Upper lobe of left lung (tissue), 6 donors: ENCODE results near the gene PDIK1L. TPM values are rescaled to one million over a fixed set of nuclear protein-coding genes. Genes with fewer than 3 reads are reported as not detected.

Source experiments
- ATAC-seq, 2 donors: fragments of 200-7000 bp; cut with Tn5 transposase; one replicate each; pipeline ENCODE4 v1.9.1; 2022; ENCODE audit warnings: mild to moderate bottlenecking in 2 of 2, moderate library complexity in 2 of 2; ENCODE audit not compliant: low FRiP score in 2 of 2
- DNase-seq, 2 donors: peaks; one replicate each; pipeline ENCODE4 v3.0.0-alpha.2; 2019 to 2020
- H3K27ac ChIP-seq, 4 donors: fragments of 200-600 bp; sonication (generic); one replicate each; pipeline ENCODE4 v1.5.1; 2016 to 2019
- H3K27me3 ChIP-seq, 4 donors: fragments of 200-600 bp; sonication (generic); one replicate each; pipeline ENCODE4 v1.5.1; 2017 to 2019
- H3K36me3 ChIP-seq, 4 donors: fragments of 200-600 bp; sonication (generic); one replicate each; pipeline ENCODE4 v1.5.1; 2016 to 2019
- H3K4me1 ChIP-seq, 4 donors: fragments of 200-600 bp; sonication (generic); one replicate each; pipeline ENCODE4 v1.5.1; 2018 to 2019
- H3K4me3 ChIP-seq, 4 donors: fragments of 200-600 bp; sonication (generic); one replicate each; pipeline ENCODE4 v1.5.1; 2017 to 2019; ENCODE audit warnings: mild to moderate bottlenecking in 2 of 4, moderate library complexity in 1 of 4
- H3K9me3 ChIP-seq, 4 donors: fragments of 200-600 bp; sonication (generic); one replicate each; pipeline ENCODE4 v1.5.1; 2018 to 2019
- EP300 ChIP-seq, 4 donors: sonication (generic); formaldehyde crosslinking; IDR thresholded peaks; one replicate each; pipeline ENCODE4 v1.5.1; 2017; ENCODE audit warnings: antibody characterized with exemption in 4 of 4, control low read depth in 2 of 4
- POLR2A ChIP-seq, 4 donors: fragments of 450-650 bp; IDR thresholded peaks; one replicate each; pipeline ENCODE4 v1.5.1; 2016 to 2017; ENCODE audit warnings: antibody characterized with exemption in 4 of 4, mild to moderate bottlenecking in 2 of 4
- POLR2AphosphoS5 ChIP-seq, 2 donors: sonication (generic); formaldehyde crosslinking; IDR thresholded peaks; one replicate each; pipeline ENCODE4 v1.5.1; 2017; ENCODE audit warnings: antibody characterized with exemption in 2 of 2
- WGBS, 2 donors: methylation state at CpG; one replicate each; pipeline ENCODE4 v1.1.5; 2017 to 2018; 5-methylcytosine and 5-hydroxymethylcytosine counted together
- total RNA-seq, 6 donors: library from RNA; depleted of rRNA in 4 of 6; stranded (reverse); fragments of >200 nt in 4 of 6; gene quantifications; one replicate each; pipeline versions ENCODE4 v1.1.0 to v1.2.1, GENCODE V29; 2016 to 2021
- TF ChIP-seq, protein P1 (sequence below), 6 experiments: fragments of 450-650 bp in 4 of 6; fragments of 200-600 bp in 2 of 6; sonication (generic) in 2 of 6; IDR thresholded peaks; one replicate each; pipeline ENCODE4 v1.5.1; 2016 to 2019; ENCODE audit warnings: antibody characterized with exemption in 6 of 6
- donor health status: DM: no; HTN: no; CAD: no; lungs with moderate emphysema.
- donor health status: DM: no; HTN: yes; CAD: no; lungs with severe emphysema.

Gene PDIK1L
- total RNA-seq, 6 donors from 2014 or later = 1.7 to 12.0 (median 8.8) TPM

DNA sequence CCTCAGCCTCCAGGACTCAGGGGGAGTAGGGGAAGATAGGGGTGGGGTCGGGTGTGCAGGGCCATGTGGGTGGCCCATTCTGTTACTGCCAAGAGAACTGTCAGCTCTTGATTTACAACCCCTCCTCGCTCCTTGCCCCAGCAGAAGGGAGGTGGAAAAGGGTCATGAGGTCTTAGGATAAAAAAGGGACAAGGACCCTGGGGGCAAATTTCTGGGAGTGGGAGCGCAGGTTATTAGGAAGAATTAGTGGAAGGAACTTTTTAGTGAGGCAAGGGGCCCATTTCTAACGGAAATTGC, 48.1 kb downstream of the PDIK1L start:
- H3K9me3 ChIP-seq = no peaks in the 10 kb centered on the region
- DNase-seq (no peak), ATAC-seq (no peak)

DNA sequence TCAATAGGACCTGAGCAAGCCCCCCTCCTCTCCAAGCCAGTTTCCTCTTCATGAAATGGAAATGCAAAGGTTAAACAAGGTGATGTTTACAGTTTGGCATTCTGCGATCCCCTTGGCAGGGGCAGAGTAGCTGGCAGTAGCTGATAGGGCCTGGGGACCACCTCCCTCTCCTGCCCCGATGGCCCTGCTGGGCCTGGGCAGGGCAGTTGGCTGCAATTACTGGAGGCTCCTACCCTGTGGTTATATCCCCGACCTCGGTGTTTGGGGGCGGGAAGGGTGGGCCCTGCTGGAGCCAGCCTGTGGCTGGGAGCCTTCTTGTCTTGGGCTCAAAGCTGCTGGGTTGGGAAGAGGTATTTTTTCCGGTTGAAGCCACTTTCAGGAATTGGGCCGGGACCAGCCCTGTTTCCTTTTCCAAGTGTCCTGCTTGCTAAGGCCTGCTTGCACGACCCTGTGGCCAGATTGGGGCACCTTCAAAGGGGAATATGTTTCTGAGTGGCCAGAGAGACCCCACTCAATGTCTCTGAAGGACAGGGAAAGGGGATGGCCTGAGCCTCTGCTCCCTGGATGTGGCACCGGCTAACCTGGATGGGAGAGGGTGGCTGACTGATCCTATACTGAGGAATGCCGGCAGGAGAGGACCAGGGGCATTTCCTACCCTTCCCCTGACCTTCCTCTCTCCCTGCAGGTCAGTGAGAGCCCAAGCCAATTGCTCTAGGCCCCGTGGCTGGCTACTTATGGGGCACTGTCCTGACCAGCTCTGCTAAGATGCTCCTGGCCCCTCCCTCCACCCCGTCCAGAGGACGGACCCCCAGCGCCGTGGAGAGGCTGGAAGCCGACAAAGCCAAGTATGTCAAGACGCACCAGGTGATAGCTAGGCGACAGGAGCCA, 49.1 kb downstream of the PDIK1L start:
- Histone ChIP-seq H3K36me3 (no peaks in the 10 kb centered on the region), H3K27me3 (peaks cover 0 to 3% (median 0%) of the 10 kb centered on the region in 4 donors), H3K4me1 (peaks cover 22 to 39% (median 38%) of the 10 kb centered on the region in 4 donors), H3K9me3 (no peaks in the 10 kb centered on the region), H3K27ac (peak overlapping the region; percentile 36 to 83 (median 68)), H3K4me3 (peak overlapping the region; percentile 18 to 62 (median 52))
- 56 to 61% methylated on average over 5 to 18 of the region's 18 CpGs for WGBS, 2 donors
- TF ChIP-seq POLR2AphosphoS5 (IDR thresholded peaks at IDR 0.05) = peak in 1 of 2 donors; percentile 11
- TF ChIP-seq POLR2A (IDR thresholded peaks at IDR 0.05) = no peak
- TF ChIP-seq EP300 (IDR thresholded peaks at IDR 0.05) = no peak
- DNase-seq (no peak), ATAC-seq (no peak)

More for the DNA sequence above, 48.1 kb downstream of the PDIK1L start:
- TF ChIP-seq, protein P1, sequence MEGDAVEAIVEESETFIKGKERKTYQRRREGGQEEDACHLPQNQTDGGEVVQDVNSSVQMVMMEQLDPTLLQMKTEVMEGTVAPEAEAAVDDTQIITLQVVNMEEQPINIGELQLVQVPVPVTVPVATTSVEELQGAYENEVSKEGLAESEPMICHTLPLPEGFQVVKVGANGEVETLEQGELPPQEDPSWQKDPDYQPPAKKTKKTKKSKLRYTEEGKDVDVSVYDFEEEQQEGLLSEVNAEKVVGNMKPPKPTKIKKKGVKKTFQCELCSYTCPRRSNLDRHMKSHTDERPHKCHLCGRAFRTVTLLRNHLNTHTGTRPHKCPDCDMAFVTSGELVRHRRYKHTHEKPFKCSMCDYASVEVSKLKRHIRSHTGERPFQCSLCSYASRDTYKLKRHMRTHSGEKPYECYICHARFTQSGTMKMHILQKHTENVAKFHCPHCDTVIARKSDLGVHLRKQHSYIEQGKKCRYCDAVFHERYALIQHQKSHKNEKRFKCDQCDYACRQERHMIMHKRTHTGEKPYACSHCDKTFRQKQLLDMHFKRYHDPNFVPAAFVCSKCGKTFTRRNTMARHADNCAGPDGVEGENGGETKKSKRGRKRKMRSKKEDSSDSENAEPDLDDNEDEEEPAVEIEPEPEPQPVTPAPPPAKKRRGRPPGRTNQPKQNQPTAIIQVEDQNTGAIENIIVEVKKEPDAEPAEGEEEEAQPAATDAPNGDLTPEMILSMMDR (IDR thresholded peaks at IDR 0.05) = no peak
- TF ChIP-seq POLR2A (IDR thresholded peaks at IDR 0.05) = no peak
- no peak for TF ChIP-seq POLR2AphosphoS5 (IDR thresholded peaks at IDR 0.05)
- TF ChIP-seq EP300 (IDR thresholded peaks at IDR 0.05) = no peak
- Histone ChIP-seq H3K4me3 (peak overlapping the region; percentile 1 to 62 (median 52)), H3K27ac (peak overlapping the region; percentile 55 to 83 (median 70)), H3K27me3 (peaks cover 0 to 3% (median 0%) of the 10 kb centered on the region in 4 donors), H3K36me3 (no peaks in the 10 kb centered on the region), H3K4me1 (peaks cover 29 to 46% (median 40%) of the 10 kb centered on the region in 4 donors)
- WGBS, 2 donors = 51 to 52% methylated on average over 4 of the region's 4 CpGs

DNA sequence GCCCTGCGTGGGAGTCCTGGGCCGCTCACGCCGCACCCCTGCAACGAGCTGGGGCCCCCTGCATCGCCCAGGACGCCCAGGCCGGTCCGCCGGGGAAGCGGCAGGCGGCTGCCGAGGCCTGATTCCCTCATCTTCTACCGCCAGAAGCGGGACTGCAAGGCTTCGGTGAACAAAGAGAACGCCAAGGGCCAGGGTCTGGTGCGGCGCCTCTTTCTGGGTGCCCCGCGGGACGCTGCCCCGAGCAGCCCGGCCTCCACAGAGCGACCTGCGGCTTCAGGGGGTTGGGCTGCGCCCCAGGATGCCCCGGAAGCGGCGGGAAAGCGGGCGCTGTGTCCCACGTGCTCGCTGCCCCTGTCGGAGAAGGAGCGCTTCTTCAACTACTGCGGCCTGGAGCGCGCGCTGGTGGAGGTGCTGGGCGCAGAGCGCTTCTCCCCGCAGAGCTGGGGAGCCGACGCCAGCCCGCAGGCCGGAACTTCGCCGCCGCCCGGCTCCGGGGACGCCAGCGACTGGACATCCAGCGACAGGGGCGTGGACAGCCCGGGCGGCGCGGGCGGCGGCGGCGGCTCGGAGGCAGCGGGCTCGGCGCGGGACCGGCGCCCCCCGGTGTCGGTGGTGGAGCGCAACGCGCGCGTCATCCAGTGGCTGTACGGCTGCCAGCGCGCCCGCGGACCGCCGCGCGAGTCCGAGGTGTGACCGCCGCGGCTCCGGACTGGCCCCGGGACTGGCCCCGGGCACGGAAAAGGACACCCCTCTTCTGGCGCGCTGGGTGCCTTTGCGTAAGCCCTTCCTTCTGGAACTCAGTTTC, 50.0 kb downstream of the PDIK1L start:
- no peaks in the 10 kb centered on the region for H3K9me3 ChIP-seq
- WGBS, 2 donors = 0 to 2% methylated on average over 5 to 52 of the region's 98 CpGs
- peaks cover 22 to 39% (median 35%) of the 10 kb centered on the region in 4 donors for H3K4me1 ChIP-seq
- TF ChIP-seq, protein P1 (IDR thresholded peaks at IDR 0.05) = peak in 5 of 6 experiments; percentile 31 to 57 (median 48)
- TF ChIP-seq POLR2AphosphoS5 (IDR thresholded peaks at IDR 0.05) = no peak
- TF ChIP-seq POLR2A (IDR thresholded peaks at IDR 0.05) = no peak
- no peak for TF ChIP-seq EP300 (IDR thresholded peaks at IDR 0.05)
- H3K36me3 ChIP-seq = no peaks in the 10 kb centered on the region
- peaks cover 0 to 3% (median 0%) of the 10 kb centered on the region in 4 donors for H3K27me3 ChIP-seq
- peak overlapping the region; percentile 36 to 83 (median 68) for H3K27ac ChIP-seq
- ATAC-seq = peak in 1 of 2 donors; percentile 82
- H3K4me3 ChIP-seq = peak overlapping the region; percentile 18 to 62 (median 52)
- peak; percentile 51 to 94 for DNase-seq

GRCh38 chr1:26162220-26162709, 50.6 kb downstream of the PDIK1L start:
- DNase-seq (no peak), ATAC-seq (no peak)
- peak overlapping the region in 3 of 4 donors; percentile 45 to 62 (median 59) for H3K4me3 ChIP-seq
- H3K4me1 ChIP-seq = peaks cover 22 to 35% (median 34%) of the 10 kb centered on the region in 4 donors
- H3K27me3 ChIP-seq = peaks cover 0 to 3% (median 0%) of the 10 kb centered on the region in 4 donors
- H3K27ac ChIP-seq = peak overlapping the region in 1 of 4 donors; percentile 81
- 26 to 31% methylated on average over 19 to 21 of the region's 21 CpGs for WGBS, 2 donors
- H3K36me3 ChIP-seq = no peaks in the 10 kb centered on the region
- no peaks in the 10 kb centered on the region for H3K9me3 ChIP-seq
- TF ChIP-seq, protein P1 (IDR thresholded peaks at IDR 0.05) = no peak
- TF ChIP-seq POLR2A (IDR thresholded peaks at IDR 0.05) (no peak), POLR2AphosphoS5 (IDR thresholded peaks at IDR 0.05) (no peak), EP300 (IDR thresholded peaks at IDR 0.05) (no peak)

GRCh38 chr1:26163684-26164035, 52.0 kb downstream of the PDIK1L start:
- WGBS, 2 donors = 74 to 77% methylated on average over 8 to 9 of the region's 9 CpGs
- Histone ChIP-seq H3K27ac (no peak overlapping the region), H3K27me3 (peaks cover 0 to 3% (median 0%) of the 10 kb centered on the region in 4 donors), H3K36me3 (no peaks in the 10 kb centered on the region), H3K4me1 (peaks cover 22 to 33% (median 29%) of the 10 kb centered on the region in 4 donors), H3K9me3 (no peaks in the 10 kb centered on the region), H3K4me3 (peak overlapping the region in 2 of 4 donors; percentile 37 to 43)
- TF ChIP-seq, protein P1 (IDR thresholded peaks at IDR 0.05) = no peak
- TF ChIP-seq POLR2AphosphoS5 (IDR thresholded peaks at IDR 0.05) (no peak), POLR2A (IDR thresholded peaks at IDR 0.05) (no peak), EP300 (IDR thresholded peaks at IDR 0.05) (no peak)
- ATAC-seq (no peak), DNase-seq (no peak)
